ENCODE data around the gene PIEZO2. TPM values are rescaled to one million over a fixed set of nuclear protein-coding genes. Genes with fewer than 3 reads are reported as not detected.

The PIEZO2 gene
- total RNA-seq, 3 donors from 2014 or later (not counting 1 experiment from before 2014, with no cell fraction given), result not detected

DNA sequence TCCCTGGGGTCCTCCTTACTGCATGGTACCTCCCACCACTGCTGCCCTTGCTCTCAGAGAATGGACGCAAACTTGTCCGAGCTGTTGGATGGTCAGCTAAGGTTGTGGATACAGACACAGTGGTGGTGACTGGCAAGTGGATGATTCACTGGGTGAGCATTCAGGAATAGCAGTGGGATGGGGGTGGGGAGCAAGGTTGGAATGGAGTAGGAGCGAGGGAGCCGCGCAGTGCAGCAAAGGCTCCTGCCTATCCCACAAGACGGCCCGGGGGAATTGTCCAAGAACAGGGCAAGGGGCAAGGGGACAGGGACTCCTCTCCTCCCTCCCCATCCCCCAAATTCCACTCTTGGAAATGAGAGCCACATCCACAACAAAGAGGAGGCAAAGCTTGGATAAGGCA lies 102.2 kb downstream of the PIEZO2 start:
- Histone ChIP-seq H3K36me3 (ENCODE audit: control insufficient read depth, insufficient read depth, low read length) (no peaks in the 10 kb centered on the region), H3K9me3 (ENCODE audit: control insufficient read depth, insufficient read depth, low read length) (no peaks in the 10 kb centered on the region), H3K27me3 (ENCODE audit: control insufficient read depth, insufficient read depth, low read length) (no peaks in the 10 kb centered on the region), H3K4me3 (ENCODE audit: low read length) (no peak overlapping the region), H3K27ac (ENCODE audit: low read length) (no peak overlapping the region), H3K4me1 (ENCODE audit: control insufficient read depth, insufficient read depth, low read length) (no peaks in the 10 kb centered on the region)
- 91% methylated on average over 7 of the region's 7 CpGs for WGBS (ENCODE audit: insufficient coverage)
- no peaks in the 10 kb centered on the region for H3K27me3 Mint-ChIP-seq (ENCODE audit: low read depth in 2 of 2)
- no peaks in the 10 kb centered on the region for H3K9me3 Mint-ChIP-seq
- no peak overlapping the region for H3K4me3 Mint-ChIP-seq
- H3K36me3 Mint-ChIP-seq, result no peaks in the 10 kb centered on the region
- TF ChIP-seq CTCF (IDR thresholded peaks at IDR 0.05), result no peak
- DNase-seq (no peak), ATAC-seq (no peak)
- H3K4me1 Mint-ChIP-seq, result no peaks in the 10 kb centered on the region
- no peak overlapping the region for H3K27ac Mint-ChIP-seq
- intact Hi-C loops (cut with micrococcal nuclease), result no loop called here

GRCh38 chr18:11046140-11046539 lies 103.2 kb downstream of the PIEZO2 start:
- Histone ChIP-seq H3K4me3 (ENCODE audit: low read length) (no peak overlapping the region), H3K4me1 (ENCODE audit: control insufficient read depth, insufficient read depth, low read length) (no peaks in the 10 kb centered on the region), H3K36me3 (ENCODE audit: control insufficient read depth, insufficient read depth, low read length) (no peaks in the 10 kb centered on the region), H3K27ac (ENCODE audit: low read length) (no peak overlapping the region), H3K27me3 (ENCODE audit: control insufficient read depth, insufficient read depth, low read length) (no peaks in the 10 kb centered on the region), H3K9me3 (ENCODE audit: control insufficient read depth, insufficient read depth, low read length) (no peaks in the 10 kb centered on the region)
- no peaks in the 10 kb centered on the region for H3K9me3 Mint-ChIP-seq
- no peaks in the 10 kb centered on the region for H3K36me3 Mint-ChIP-seq
- intact Hi-C loops (cut with micrococcal nuclease), result no loop called here
- no peak overlapping the region for H3K4me3 Mint-ChIP-seq
- no peak for TF ChIP-seq CTCF (IDR thresholded peaks at IDR 0.05)
- H3K27ac Mint-ChIP-seq, result no peak overlapping the region
- no peak for DNase-seq
- no peaks in the 10 kb centered on the region for H3K4me1 Mint-ChIP-seq
- WGBS (ENCODE audit: insufficient coverage), result 71% methylated on average over 1 of the region's 2 CpGs
- H3K27me3 Mint-ChIP-seq (ENCODE audit: low read depth in 2 of 2), result no peaks in the 10 kb centered on the region
- ATAC-seq, result no peak

DNA sequence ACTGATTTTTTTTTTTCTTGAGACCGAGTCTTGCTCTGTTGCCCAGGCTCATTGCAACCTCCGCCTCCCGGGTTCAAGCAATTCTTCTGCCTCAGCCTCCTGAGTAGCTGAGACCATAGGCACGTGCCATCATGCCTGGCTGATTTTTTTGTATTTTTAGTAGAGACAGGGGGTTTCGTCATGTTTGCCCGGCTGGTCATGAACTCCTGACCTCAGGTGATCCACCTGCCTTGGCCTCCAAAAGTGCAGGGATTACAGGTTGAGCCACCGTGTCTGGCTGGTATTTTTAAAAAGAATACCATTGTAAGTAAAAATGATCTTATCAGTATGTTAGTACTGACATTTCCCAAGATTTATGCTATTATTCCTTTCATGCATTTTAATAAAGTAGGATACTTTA lies 105.7 kb downstream of the PIEZO2 start:
- Histone ChIP-seq H3K27ac (ENCODE audit: low read length) (no peak overlapping the region), H3K36me3 (ENCODE audit: control insufficient read depth, insufficient read depth, low read length) (no peaks in the 10 kb centered on the region), H3K9me3 (ENCODE audit: control insufficient read depth, insufficient read depth, low read length) (no peaks in the 10 kb centered on the region), H3K27me3 (ENCODE audit: control insufficient read depth, insufficient read depth, low read length) (no peaks in the 10 kb centered on the region), H3K4me3 (ENCODE audit: low read length) (no peak overlapping the region), H3K4me1 (ENCODE audit: control insufficient read depth, insufficient read depth, low read length) (no peaks in the 10 kb centered on the region)
- no peaks in the 10 kb centered on the region for H3K27me3 Mint-ChIP-seq (ENCODE audit: low read depth in 2 of 2)
- ATAC-seq (no peak), DNase-seq (no peak)
- H3K4me1 Mint-ChIP-seq, result no peaks in the 10 kb centered on the region
- TF ChIP-seq CTCF (IDR thresholded peaks at IDR 0.05), result no peak
- no peak overlapping the region for H3K27ac Mint-ChIP-seq
- WGBS (ENCODE audit: insufficient coverage), result 91% methylated on average over 6 of the region's 7 CpGs
- H3K4me3 Mint-ChIP-seq, result no peak overlapping the region
- no peaks in the 10 kb centered on the region for H3K36me3 Mint-ChIP-seq
- intact Hi-C loops (cut with micrococcal nuclease), result no loop called here
- no peaks in the 10 kb centered on the region for H3K9me3 Mint-ChIP-seq

- H3K27ac ChIP-seq (ENCODE audit: low read length), result no peak overlapping the region
These were observed 107.1 kb downstream of the PIEZO2 start for GRCh38 chr18:11042247-11042646.

More at GRCh38 chr18:11042247-11042646, 107.1 kb downstream of the PIEZO2 start:
- 80% methylated on average over 3 of the region's 4 CpGs for WGBS (ENCODE audit: insufficient coverage)
- H3K4me1 ChIP-seq (ENCODE audit: control insufficient read depth, insufficient read depth, low read length), result no peaks in the 10 kb centered on the region
- TF ChIP-seq CTCF (IDR thresholded peaks at IDR 0.05), result no peak
- no peaks in the 10 kb centered on the region for H3K27me3 ChIP-seq (ENCODE audit: control insufficient read depth, insufficient read depth, low read length)
- intact Hi-C loops (cut with micrococcal nuclease), result no loop called here
- H3K4me3 ChIP-seq (ENCODE audit: low read length), result no peak overlapping the region
- H3K9me3 Mint-ChIP-seq, result no peaks in the 10 kb centered on the region
- H3K27ac Mint-ChIP-seq, result no peak overlapping the region
- H3K27me3 Mint-ChIP-seq (ENCODE audit: low read depth in 2 of 2), result no peaks in the 10 kb centered on the region
- no peak for ATAC-seq
- H3K9me3 ChIP-seq (ENCODE audit: control insufficient read depth, insufficient read depth, low read length), result no peaks in the 10 kb centered on the region
- DNase-seq, result no peak
- H3K36me3 Mint-ChIP-seq, result no peaks in the 10 kb centered on the region
- H3K4me1 Mint-ChIP-seq, result no peaks in the 10 kb centered on the region
- H3K36me3 ChIP-seq (ENCODE audit: control insufficient read depth, insufficient read depth, low read length), result no peaks in the 10 kb centered on the region
- H3K4me3 Mint-ChIP-seq, result no peak overlapping the region
